Stimulated activated CD8-positive, alpha-beta memory T cell treated with anti-CD3 and anti-CD28 coated beads, Interleukin-12 subunit alpha, Interleukin-12 subunit beta, amount 100 ng/mL, for 24 hours (primary cell): Measurements from ENCODE around the gene EEF2.

Experiments
- DNase-seq: peaks from one replicate; pipeline ENCODE4 v3.0.0-alpha.2; 2020; ENCODE audit errors: extremely low read depth

Gene EEF2

GRCh38 chr19:3984584-3984907 lies 717 bp downstream of the EEF2 start:
- no peak for DNase-seq

GRCh38 chr19:3983936-3984583 lies 1.2 kb downstream of the EEF2 start:
- DNase-seq: no peak

GRCh38 chr19:3983542-3983914 lies 1.7 kb downstream of the EEF2 start:
- DNase-seq: no peak

- no peak for DNase-seq
Observed at GRCh38 chr19:3982701-3983541, 2.3 kb downstream of the EEF2 start.

- no peak for DNase-seq
Observed at GRCh38 chr19:3981736-3982681, 3.3 kb downstream of the EEF2 start.

DNA sequence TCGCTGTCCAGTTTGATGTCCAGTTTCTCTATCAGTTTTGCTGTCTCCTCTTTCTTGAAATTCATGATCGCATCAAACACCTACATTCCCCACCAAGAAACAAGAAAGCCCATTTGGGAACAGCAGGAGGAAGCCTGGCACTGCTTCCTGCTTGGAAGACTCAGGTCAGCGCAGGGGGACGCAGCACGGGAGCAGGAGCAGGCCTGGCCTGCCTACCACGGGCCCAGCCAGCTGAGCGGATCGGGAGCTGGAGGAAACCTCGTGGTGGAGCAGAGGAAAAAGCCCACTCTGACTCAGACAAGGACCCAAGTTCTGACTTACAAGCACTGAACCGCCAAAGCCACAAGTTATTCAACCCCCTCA lies 3.9 kb downstream of the EEF2 start:
- no peak for DNase-seq

- DNase-seq: no peak
Observed at GRCh38 chr19:3980353-3981251, 4.7 kb downstream of the EEF2 start.

- DNase-seq: no peak
Observed at GRCh38 chr19:3979674-3980352, 5.5 kb downstream of the EEF2 start.

DNA sequence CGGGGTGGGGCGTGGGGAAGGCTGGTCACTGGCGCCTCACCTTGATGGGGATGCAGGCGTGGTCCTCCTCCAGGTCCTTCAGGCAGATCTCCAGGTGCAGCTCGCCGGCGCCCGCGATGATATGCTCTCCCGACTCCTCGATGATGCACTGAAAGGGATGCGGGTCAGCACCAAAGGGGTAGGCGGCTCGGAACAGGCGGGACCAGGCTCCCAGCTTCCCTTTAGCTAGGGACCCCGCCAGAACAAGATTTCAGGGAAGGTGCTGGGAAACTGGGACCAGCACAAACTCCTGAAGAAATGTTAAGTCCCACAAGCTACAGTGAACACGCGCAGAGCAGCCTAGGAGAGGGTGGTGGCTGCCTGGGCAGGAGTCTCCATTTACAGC lies 6.0 kb downstream of the EEF2 start:
- DNase-seq: no peak

DNA sequence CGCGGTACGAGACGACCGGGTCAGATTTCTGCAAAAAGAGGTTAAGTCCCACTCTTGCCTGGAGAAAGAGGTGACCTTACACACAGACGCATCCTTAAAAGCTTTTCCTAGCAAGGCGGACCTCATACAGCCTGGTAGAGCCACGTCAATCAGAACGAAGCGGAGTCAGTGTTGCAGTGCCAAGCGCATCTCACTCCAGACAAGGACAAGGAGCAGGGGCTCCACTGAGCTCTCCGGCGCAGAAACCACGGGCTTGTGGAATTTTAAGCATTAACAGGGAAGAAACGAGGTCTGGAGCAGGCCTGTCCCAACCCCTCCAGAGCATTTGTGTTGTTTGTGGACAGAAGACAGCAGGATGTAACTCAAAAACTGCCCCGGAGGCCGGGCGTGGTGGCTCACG lies 7.1 kb downstream of the EEF2 start:
- no peak for DNase-seq

DNA sequence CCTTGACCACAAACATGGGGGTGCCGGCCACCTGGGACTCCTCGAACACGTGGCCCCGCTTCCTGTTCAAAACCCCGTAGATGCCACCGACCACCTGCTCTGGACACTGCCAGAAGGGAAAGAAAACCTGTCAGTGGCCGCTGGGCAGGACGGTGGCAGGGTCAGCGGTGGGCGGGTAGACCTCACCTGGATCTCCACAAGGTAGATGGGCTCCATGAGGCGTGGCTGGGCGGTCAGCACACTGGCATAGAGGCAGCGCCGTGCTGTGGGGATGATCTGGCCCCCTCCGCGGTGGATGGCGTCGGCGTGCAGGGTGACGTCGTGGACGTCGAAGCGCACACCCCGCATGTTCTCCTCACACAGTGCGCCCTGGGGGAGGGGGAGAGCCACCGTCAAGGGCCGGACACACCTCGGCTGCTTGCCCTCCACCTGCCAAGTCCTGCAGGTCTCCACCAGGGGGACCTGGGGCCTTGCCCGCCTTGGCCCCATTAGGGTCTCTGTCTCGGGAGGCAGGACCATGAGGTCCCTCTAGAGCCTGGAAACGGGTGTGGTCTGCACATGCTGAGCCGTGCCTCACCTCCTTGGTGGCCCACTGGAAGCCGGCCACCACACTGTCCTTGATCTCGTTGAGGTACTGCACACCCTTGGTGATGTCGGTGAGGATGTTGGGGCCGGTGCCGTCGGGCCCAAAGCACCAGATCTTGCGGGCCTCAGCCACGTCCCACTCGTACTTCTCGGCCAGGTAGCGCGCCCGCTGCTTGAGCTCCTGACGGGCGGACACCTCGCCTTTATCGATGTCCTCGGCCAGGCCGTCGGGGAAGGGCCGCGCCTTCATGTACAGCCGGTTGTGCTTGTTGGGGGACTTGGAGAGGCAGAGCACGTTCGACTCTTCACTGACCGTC lies 7.8 kb downstream of the EEF2 start:
- DNase-seq: no peak

- no peak for DNase-seq
Observed at GRCh38 chr19:3976495-3977241, 8.6 kb downstream of the EEF2 start.

GRCh38 chr19:3975637-3976087 lies 9.6 kb downstream of the EEF2 start:
- DNase-seq: no peak

DNA sequence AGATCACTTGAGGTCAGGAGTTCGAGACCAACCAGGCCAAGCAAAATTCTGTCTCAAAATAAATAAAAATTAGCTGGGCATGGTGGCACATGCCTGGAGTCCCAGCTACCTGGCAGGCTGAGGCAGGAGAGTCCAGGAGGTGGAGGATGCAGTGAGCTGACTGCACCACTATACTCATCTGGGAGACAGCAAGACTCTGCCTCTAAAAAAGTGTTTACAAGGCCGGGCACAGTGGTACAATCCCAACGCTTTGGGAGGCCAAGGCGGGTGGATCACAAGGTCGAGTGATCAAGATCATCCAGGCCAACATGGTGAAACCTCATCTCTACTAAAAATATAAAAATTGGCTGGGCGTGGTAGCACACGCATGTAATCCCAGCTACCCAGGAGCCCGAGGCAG lies 10.1 kb downstream of the EEF2 start:
- DNase-seq: no peak

- DNase-seq: peak; percentile 91
Observed at GRCh38 chr19:3970808-3971598, 14.3 kb downstream of the EEF2 start, which contains the start of gene DAPK3. Gene DAPK3, minus strand, starts transcription at chr19:3971099. Its CDS starts 1,364 bp downstream, at chr19:3969735.

DNA sequence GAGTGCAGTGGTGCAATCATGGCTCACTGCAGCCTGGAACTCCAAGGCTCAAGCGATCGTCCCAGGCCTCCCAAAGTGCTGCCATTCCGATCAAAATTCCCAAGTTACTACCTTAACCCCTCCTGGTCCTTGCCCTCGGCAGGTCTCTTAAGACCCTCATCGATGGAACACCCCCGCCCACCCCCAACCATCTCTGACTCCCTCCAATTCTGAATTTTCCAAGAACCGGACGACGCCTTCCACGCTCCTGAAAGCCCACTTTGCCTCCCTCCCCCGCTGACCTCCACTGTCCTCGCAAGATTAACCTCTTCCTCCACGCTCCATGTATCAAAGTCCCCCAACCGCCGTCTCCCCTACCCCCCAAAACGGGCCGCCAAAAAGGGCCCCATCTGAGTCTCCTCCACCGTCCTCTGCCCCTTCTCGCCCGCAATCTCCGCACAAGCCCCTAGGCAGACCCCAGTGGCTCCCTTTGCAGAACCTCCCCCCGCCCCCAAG lies 14.9 kb downstream of the EEF2 start:
- DNase-seq: no peak

- no peak for DNase-seq
Observed at GRCh38 chr19:3969435-3970312, 15.6 kb downstream of the EEF2 start.
